NB4 (cell line): ENCODE data around the gene SIN3A.

Experiments
- POLR2A ChIP-seq: IDR thresholded peaks from 2 replicates; pipeline ENCODE4 v1.6.1; 2011; ENCODE audit warnings: mild to moderate bottlenecking; ENCODE audit not compliant: insufficient read length; ENCODE audit errors: extremely low read depth
- TF ChIP-seq, protein P1 (sequence below): IDR thresholded peaks from one replicate; pipeline ENCODE4 v1.5.1; 2012; ENCODE audit warnings: low read depth, low read length
- TF ChIP-seq, protein P2 (sequence below): IDR thresholded peaks from 2 replicates; pipeline ENCODE4 v1.6.1; 2011; ENCODE audit warnings: low read depth, low read length

DNA sequence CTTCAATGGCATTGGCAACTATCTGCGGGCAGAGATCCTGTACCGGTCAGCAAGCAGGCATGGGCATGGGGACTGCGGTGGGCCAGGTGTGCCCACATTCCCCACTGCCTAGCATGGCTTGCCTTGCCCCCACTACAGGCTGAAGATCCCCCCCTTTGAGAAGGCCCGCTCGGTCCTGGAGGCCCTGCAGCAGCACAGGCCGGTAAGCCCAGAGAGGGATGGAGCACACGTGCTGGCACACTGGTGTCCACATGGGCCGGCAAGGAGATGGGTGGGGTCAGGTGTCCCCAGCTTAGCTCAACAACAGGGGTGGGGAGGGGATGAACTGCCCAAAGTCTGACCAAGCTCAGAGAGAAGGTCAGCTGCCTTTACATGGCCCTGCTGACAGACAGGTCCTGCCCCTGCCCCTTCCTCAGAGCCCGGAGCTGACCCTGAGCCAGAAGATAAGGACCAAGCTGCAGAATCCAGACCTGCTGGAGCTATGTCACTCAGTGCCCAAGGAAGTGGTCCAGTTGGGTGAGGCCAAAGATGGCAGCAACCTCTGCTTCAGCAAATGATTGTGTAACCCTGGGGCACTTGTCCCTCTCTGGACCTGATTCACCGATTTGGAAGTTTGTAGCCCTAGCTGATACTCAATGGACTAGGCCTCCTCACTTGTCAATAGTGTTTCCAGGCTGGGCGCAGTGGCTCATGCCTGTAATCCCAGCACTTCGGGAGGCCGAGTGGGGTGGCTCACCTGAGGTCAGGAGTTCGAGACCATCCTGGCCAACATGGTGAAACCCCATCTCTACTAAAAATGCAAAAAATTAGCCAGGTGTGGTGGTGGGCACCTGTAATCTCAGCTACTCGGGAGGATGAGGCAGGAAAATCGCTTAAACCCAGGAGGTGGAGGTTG lies 99.1 kb downstream of the SIN3A start:
- TF ChIP-seq POLR2A: no peak
- TF ChIP-seq, protein P1, sequence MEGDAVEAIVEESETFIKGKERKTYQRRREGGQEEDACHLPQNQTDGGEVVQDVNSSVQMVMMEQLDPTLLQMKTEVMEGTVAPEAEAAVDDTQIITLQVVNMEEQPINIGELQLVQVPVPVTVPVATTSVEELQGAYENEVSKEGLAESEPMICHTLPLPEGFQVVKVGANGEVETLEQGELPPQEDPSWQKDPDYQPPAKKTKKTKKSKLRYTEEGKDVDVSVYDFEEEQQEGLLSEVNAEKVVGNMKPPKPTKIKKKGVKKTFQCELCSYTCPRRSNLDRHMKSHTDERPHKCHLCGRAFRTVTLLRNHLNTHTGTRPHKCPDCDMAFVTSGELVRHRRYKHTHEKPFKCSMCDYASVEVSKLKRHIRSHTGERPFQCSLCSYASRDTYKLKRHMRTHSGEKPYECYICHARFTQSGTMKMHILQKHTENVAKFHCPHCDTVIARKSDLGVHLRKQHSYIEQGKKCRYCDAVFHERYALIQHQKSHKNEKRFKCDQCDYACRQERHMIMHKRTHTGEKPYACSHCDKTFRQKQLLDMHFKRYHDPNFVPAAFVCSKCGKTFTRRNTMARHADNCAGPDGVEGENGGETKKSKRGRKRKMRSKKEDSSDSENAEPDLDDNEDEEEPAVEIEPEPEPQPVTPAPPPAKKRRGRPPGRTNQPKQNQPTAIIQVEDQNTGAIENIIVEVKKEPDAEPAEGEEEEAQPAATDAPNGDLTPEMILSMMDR: no peak
- TF ChIP-seq, protein P2, sequence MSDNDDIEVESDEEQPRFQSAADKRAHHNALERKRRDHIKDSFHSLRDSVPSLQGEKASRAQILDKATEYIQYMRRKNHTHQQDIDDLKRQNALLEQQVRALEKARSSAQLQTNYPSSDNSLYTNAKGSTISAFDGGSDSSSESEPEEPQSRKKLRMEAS: no peak
